Inflammatory macrophage treated with lipopolysaccharide for 4 hours (primary cell): ENCODE results near the gene MGRN1.

Source experiments
- DNase-seq: peaks from one replicate; pipeline ENCODE4 v3.0.0-alpha.2; 2020

MGRN1 gene

DNA sequence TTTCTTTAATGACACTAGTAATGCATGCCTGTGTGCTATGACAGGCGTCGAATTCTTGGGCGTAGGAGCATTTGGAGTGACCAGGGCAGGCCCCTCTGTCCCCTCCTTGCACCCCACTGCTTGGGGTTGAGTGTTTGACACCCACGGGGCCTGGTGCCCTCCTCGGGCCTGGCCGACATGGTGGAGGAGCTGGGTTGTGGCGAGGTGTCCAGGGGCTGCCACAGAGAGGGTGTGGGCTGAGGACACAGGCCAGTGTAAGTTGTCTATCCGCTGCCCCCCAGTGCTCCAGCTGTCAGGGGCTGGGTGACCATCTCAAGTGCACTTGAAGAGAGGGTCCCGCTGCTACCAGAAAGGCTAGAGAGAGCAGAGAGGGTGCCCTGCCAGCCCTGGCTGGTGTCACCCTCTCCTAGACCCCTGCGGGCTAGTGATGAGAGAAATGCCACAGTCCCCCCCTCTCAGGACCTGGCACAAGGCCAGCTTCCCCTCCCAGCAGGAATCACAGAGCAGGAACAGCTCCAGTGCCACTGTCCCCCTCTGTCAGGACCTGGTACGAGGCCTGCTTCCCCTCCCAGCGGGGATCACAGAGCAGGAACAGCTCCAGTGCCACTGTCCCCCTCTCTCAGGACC is 30.5 kb downstream of the MGRN1 start:
- no peak for DNase-seq

DNA sequence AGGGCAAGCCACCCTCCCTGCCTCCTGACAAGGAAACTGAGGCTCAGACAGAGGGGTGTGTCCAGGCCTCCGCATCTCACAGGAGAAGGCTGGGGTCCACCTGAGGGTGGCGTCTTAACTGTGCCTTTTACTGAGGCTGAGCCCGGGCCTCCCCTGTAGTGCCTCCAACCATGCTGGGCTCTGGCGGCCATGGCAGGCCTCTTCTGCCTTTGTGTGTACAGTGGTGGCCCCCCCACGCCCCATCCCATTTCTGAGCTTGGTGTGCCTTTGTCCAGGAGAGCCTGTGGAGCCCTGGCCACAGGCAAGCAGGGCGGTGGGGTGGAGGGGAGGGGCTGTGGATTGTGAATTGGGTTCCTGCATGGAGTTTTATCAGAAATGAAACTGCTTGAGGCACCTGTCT is 31.2 kb downstream of the MGRN1 start:
- no peak for DNase-seq

DNA sequence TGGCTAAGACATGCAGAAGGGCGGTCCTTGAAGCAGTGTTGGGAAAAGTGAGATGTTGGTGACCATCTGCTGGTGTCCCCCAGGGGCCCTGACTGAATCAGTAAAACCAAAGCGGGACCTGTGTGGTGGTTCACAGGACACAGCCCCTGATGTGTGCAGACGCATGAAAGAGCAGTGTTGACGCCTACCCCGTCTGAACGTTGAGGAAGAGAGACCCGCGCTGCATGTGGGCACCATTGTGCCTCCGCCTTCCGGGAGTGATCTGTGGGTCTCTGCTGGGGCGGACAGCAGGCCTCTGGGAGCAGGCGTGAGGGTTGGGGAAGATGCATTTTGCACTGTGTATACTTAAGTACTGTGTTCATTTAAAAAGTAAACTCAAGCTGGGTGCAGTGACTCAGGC is 31.6 kb downstream of the MGRN1 start:
- no peak for DNase-seq

DNA sequence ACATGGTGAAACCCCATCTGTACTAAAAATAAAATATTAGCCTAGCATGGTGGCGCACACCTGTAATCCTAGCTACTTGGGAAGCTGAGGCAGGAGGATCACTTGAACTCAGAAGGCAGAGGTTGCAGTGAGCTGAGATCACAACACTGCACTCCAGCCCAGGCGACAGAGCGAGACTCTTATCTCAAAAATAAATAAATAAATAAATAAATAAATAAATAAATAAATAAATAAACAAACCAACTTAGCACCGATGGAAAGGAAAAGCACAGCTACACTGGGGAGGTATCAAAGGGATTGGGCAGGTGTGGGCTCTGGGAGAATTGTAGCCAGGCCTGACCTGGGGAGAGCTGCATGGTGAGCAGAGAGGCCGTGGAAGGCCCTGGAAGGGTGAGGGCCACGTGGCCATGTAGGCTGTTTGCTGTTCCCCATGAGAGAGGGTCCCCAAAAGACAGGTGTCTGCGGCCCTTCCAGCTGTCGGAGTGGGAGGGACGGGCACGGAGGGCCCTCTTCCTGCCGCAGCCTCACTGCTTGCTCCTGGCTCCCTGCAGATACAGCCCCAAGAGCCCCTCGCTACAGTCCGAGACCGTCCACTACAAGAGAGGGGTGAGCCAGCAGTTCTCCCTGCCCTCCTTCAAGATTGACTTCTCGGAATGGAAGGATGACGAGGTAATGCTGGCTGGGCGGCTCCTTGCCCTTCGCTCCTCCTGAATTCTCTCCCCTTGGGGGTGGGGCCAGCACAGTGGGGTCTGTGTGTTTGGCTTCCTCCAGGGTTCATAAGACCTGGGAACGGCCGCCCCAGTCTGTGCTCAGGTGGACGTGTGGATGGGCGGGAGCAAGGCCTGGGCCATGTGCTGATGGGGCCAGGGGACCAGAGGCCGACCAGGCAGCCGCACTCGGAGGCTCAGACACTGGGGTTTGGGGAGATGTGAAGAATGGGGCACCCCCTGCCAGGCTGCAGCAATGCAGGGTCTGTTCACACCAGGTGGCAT is 32.4 kb downstream of the MGRN1 start:
- no peak for DNase-seq

DNA sequence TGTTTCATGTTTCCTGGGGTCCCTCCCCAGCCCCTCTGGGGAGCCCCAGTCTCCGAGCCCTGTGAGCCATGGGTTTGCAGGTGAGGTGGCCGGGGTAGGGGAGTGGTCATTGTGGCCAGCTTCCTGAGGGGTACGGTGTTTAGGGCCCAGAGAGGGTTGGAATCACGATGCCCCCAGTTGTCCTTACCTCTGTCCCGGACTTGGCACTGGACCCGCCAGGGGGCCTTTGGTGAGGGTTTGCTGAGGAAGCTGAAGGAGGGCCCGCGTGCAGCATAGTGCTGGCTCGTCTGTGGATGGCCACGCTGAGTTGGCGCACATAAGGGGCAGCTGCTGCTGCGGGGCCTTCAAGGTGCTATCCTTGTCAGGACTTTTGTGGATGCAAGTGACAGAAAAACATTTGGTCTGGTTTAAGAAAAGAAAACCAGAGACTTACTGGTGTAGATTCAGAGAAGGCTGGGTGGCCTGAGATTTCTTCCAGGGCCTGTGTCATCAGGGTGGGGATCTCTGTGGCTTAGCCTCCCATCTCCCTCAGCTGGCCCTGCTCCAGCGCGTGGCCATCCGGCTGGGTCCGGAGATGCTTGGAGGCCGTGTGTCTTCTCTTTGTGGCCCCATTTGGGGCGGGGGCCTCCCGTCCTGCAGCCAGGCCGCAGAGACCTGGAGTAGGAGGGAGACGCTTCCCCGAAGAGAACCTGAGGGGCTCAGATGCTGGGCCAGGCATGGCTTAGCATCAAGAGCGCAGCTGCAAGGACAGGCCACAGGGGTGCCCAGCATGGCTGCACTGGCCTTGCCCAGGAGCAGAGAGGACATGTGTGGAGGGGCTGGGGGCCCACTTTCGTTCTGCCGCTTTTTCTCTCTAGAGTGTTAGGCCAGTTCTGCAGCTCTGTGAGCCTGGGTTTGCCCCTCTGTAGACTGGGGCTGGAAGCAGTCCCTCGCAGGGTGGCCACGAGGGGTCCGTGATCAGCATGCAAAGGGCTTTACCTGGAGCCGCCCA is 35.0 kb downstream of the MGRN1 start:
- DNase-seq = no peak

DNA sequence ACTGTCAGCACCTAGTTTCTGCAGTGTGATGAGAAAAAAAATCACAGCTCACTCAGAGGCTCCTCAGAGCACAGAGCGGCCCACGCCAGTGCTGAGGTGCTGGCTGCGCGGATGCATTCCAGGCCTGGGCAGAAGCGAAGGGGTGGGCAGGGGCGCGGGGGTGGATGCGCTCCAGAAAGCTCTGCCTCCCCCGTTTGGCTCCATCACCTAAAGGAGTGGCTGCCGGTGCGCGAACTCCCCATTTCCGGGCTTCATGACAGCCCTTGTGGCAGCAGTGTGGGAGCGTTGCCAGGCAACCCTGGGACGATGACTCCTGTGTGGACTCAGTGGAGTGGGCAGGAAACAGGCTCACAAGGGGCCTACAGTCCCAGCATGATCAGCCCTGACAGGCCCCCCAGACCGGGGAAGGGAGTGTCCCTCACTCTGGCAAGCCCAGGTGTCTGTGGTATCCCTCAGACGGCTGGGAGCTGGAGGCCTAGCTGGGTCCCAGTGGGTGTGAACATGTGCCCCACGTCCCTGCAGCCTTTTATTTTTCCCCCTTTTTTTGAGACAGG is 35.9 kb downstream of the MGRN1 start:
- DNase-seq = peak; percentile 61

DNA sequence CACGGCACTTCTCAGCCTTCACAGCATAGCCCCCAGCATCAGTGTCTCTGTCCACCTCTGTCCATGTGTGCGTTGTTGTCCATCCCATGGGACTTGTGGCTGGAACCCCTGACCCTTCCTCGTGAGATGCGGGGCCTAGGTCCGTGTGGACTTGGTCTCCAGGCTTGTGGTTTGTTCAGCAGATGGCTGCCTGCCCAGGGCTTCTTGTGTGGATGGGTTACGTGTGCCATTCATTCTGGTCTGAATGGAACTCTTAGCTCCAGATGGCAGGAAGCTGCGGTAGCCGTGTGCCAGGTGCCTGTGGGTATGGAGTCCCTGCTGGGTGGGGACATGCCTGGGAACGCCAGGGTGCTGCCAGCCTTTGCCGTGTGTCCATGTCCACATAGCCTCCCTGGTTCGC is 37.0 kb downstream of the MGRN1 start:
- no peak for DNase-seq

DNA sequence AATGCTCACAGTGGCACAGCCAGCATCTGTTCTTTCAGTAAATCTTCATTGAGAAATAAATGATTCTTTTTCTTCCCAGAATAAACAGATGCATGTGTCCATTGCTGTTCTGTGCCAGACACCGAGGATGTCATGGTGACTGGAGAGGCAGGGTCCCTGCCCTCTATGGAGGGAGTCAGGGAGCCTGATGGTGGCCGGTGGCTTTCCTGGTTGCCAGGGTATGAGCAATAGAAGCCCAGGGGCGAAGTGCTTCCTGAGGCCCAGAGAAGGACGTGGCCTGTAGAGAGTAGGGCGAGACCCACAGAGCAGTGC is 38.8 kb downstream of the MGRN1 start:
- no peak for DNase-seq

DNA sequence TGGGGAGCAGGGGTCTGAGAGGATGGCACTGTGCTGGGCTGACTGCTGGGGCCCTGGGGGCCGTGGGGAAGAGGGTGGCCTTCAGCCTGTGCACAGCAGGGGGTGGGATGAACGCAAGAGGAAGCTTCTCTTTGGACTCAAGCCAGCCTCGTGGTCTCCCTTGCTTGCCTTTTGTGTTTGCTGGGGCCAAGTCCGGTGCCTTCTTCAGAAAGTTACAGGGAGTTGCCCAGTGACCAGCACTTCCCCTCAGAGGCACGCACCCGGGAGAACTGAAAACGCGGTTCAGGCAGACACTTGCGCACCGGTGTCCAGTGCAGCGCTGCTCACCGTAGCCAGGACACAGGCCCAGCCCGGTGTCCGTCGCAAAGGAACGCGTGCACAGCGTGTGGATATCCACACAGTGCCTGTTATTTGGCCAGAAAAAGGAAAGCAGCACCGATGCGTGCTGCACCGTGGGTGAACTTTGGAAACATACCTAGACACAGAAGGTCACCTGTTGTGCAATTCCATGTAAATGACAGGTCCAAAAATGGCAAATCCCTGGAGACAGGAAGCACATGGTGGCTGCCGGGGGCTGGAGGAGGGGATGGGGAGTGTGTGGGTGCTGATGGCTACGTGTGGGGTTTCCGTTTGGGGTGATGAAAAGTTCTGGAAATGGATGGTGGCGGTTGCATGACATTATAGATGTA is 39.3 kb downstream of the MGRN1 start:
- peak; percentile 92 for DNase-seq

DNA sequence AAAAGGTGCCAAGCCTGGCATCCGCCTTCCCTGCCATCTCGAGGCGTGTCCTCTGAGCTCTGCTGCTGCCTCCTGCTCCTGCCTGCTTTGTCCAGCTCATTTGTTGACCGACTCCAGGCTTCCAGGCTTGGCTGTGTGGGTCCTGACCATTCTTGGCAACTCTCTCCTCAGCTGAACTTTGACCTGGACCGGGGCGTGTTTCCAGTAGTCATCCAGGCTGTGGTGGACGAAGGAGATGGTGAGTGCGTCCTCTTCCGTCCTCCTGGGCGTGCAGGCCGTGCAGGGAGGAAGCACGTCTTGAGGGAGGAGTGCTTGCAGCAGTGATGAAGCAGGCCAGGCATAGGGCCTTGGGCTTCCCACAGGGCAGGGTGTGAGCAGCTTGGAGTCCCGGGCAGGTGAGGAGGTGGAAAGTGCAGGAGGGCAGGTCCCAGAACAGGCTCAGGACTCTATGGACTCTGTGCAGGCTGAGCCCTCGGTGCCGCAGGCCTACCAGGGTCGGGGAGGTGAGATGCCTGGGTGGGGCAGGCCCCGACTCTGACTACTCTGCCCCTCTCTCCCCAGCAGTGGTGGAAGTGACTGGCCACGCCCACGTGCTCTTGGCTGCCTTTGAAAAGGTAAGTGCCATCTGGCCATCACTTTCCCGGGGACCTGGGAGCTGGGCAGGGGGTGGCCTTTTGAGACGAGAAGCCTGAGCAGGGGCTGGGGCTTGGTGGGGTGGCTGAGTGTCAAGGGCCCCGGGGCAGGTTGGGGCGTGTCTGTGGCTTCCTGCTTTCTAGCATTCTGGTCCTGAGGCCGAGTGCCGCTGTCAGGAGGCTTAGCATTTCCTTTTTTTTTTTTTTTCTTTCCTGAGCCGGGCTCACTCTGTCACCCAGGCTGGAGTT is 40.2 kb downstream of the MGRN1 start:
- peak; percentile 63 for DNase-seq

DNA sequence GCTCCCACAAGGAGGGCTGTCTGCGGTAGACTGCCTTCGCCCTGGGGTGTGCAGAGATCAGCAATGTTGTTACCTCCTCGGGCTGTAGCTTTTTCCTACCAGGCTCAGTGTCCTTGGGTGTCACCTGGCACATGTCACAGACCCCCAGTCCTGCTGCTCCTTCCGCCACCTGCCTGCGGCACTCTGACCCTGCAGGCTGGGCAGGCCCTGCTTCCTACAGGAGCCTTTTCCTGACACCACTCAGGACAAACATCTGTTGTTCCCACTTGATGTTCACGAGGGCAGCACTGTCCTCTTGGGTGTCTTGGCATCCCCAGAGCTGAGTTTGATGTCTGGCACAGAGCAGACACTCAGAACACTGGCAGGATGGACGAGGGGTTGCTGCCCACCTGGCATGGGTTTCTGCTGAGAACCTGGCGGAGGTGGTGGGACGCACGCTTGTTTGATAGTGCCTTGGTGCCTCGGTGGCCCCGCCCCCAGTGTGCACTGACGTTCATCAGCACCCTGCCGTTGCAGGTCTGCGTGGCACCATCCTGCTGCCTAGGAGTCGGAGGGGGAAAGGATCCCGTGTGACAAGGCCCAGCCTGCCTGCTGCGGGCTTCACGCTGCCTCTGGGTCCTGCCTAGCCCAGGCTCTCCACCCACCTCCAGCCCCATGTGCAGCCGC is 42.0 kb downstream of the MGRN1 start:
- DNase-seq = no peak

DNA sequence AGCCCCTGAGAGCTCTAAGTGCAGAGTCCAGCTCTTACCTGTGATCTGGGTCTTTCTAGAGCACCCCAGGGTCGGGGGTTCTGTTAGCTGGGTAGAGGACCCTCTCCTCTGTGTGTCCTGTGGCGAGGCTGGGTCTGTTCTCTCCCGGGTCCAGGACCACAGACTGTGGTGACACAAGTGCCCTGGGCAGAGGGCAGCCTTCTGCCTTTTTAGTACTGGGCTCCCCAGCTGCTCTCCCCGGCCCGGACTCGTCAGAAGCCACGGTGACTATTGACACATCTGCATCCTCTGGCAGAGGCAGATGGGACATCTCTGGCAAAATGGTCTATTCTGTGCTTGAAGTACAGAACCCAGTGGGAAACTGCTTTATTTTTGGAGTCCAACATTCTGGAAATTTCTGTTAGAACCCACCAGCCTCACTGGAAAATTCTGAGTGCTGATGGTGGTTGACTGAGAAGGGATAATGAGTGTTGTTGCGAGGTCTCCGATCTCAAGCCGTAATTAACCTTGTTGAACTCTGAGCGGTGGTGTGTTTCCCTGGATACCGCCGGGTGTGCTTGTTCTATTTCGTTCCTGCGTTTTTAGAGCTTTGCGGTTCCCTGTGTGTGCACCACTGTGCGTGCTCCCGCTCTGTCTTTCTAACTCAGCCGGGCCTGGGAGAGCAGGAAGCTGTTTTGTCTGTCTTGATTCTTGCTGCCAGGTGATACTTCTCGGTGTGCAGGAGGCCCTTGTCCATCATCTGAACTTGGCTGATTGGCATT is 42.8 kb downstream of the MGRN1 start:
- DNase-seq = no peak

DNA sequence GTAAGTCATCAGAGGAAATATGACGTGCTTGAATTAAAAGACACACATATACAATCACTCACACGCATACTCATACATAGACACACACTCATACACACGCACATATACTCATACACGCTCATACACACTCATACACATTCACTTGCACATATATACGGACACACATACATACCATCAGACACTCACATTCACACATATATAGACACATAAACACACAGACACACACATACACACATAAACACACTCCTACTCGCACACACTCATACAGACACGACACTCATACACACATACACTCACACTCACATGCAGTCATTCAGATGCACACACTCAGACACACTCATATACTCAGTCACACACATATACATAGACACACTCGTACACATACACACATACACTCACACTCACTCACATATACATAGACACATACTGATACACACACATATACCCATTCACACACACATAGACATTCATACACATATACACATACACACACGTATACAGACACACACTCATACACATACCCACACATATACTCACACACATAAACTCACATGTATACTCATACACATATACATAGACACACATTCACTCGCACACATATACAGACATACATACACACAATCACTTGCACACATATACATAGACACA is 43.8 kb downstream of the MGRN1 start:
- no peak for DNase-seq

DNA sequence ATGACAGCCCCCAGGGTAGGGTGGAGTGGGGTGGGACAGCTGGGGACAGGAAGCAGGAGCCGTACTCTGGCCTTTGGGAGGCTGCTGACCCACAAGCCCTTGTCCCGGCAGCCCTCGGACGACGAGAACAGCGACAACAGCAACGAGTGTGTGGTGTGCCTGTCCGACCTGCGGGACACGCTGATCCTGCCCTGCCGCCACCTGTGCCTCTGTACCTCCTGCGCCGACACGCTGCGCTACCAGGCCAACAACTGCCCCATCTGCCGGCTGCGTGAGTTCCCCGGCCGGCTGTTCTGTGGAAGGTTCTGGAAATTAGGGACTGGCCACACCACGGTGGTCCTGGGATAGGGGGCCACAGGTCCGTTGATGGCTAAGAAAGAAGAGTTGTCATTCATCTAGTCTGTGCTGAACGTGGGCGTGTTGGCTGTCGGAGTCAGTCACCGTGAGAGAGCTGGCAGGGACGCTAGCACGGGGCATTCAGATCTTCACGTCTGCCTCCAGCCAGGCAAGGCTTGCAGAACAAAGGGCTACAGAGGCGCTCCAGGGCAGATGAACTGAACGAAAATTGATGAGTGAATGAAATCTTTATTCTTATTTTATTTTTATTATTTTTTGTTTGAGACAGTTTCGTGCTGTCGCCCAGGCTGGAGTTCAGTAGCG is 48.9 kb downstream of the MGRN1 start:
- no peak for DNase-seq

DNA sequence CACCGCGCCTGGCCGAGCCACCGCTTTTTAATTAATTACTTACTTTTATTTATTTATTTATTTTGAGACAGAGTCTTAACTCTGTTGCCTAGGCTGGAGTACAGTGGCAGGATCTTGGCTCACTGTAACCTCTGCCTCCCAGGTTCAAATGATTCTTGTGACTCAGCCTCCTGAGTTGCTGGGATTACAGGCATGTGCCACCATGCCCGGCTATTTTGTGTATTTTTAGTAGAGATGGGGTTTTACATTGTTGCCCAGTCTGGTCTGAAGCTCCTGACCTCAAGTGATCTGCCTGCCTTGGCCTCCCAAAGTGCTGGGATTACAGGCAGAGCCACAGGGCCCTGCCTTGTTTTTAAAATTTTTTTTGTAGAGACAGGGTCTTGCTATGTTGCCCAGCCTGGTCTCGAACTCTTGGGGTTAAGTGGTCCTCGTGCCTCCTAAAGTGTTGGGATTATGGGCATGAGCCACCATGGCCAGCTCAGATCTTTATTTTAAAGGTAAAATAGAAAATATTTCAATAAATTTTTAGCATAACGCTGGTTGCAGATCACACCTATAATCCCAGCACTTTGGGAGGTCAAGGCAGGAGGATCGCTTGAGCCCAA is 50.4 kb downstream of the MGRN1 start:
- DNase-seq = no peak

DNA sequence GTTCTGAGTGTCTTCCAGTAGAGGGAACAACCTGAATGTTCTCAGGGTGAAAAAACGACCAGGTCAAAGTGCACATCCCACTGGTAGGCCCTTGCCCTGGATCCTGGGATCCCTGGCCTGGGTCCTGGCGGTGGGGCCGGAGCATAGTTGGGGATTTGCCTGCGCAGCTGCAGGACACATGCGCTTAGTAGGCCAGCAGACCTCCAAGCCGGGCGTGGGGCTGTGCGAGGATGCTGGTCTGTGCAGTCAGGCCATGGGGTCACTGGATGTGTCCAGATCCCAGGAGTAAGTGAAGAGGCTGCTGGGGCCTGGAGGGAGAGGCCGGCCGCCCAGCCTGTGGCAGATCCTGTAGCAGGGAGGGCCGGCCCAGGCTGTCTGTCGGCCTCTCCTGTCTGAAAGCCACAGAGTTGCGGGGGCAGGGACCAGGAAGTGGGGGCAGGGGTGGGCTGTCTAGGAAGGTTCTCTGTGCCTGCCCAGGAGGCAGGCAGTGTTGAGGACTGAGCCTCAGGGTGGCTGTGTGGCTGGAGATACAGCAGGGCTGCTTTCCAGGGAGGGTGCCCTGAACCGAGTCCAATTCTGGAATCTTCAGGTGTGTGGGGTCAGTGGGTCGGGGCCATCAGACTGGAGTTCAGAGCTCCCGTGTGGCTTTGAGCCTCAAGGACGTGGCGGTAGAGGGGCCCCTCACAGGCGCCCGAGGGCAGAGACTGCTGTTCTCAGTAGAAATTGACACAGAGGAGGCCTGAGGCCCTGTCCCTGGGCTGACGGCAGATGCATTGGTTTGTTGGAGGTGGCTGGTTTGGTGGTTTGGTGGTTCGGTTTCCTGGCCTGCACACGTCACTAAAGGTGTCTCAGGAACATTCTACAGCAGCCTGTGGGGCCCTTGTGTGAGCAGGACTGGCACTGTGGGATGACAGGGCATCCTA is 51.5 kb downstream of the MGRN1 start:
- DNase-seq = no peak

DNA sequence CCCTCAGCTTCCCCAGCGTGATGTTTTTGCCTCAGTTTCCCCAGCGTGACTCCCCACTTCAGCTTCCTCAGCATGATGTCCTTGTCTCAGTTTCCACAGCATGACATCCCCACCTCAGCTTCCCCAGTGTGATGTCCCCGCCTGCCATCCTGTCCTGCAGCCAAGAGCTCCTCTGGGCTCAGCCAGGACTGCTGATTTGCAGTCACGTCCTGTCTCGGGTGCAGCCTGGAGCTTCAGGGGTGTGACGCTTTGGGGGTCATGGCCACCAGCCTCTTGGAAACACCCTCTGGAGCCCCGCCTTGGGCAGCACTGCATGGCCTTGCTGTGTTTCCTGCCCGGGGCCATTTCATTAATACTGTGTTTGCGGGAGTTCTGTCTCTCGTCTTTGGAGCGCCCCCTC is 52.2 kb downstream of the MGRN1 start:
- DNase-seq = no peak
